Nephron progenitor cell (in vitro differentiated cells): ENCODE measurements around the gene XRCC4.

ENCODE experiments used
- DNase-seq: peaks from one replicate; pipeline ENCODE4 v3.0.0; 2021
- H3K27ac Mint-ChIP-seq: 2 replicates; pipeline ENCODE4 v1.8.0; 2021; ENCODE audit warnings: mild to moderate bottlenecking, moderate library complexity, mixed read lengths
- H3K27me3 Mint-ChIP-seq: 2 replicates; pipeline ENCODE4 v1.8.0; 2021; ENCODE audit warnings: mild to moderate bottlenecking, low read depth, mixed read lengths; ENCODE audit not compliant: poor library complexity
- H3K36me3 Mint-ChIP-seq: 2 replicates; pipeline ENCODE4 v1.8.0; 2021; ENCODE audit warnings: low read depth, mixed read lengths
- H3K4me1 Mint-ChIP-seq: 2 replicates; pipeline ENCODE4 v1.8.0; 2021; ENCODE audit warnings: mixed read lengths
- H3K4me3 Mint-ChIP-seq: 2 replicates; pipeline ENCODE4 v1.8.0; 2021; ENCODE audit warnings: mild to moderate bottlenecking, moderate library complexity, mixed read lengths
- H3K9me3 Mint-ChIP-seq: 2 replicates; pipeline ENCODE4 v1.8.0; 2021; ENCODE audit warnings: mild to moderate bottlenecking, moderate library complexity, mixed read lengths
- TF ChIP-seq, protein P1 (sequence below): fragments of 200-600 bp; sonication (generic); IDR thresholded peaks from 2 replicates; pipeline ENCODE4 v1.5.0; 2021; ENCODE audit warnings: antibody characterized with exemption

The XRCC4 gene

DNA sequence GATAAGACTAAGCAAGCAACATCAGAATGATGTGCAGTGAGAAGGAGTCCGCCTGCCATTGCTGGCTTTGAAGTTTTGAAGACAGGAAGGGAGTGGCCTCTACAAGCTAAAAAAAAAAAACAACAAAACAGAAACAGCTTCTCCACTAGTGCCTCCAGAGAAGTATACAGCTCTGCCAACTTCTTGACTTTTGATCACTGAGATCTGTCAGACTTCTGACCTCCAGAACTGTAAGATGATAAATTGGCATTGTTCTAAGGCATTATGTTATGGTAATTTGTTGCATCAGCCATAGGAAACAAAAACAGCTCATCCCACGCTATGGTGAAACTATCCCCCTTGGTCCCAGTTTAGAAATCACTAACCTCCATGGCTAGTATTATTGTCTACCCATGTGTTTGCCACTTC is 263.2 kb downstream of the XRCC4 start:
- H3K27ac Mint-ChIP-seq = peak overlapping the region; percentile 85
- no peaks in the 10 kb centered on the region for H3K36me3 Mint-ChIP-seq
- peaks cover 41% of the 10 kb centered on the region for H3K4me1 Mint-ChIP-seq
- no peak for DNase-seq
- no peaks in the 10 kb centered on the region for H3K27me3 Mint-ChIP-seq
- no peak overlapping the region for H3K4me3 Mint-ChIP-seq
- H3K9me3 Mint-ChIP-seq = no peaks in the 10 kb centered on the region
- TF ChIP-seq, protein P1, sequence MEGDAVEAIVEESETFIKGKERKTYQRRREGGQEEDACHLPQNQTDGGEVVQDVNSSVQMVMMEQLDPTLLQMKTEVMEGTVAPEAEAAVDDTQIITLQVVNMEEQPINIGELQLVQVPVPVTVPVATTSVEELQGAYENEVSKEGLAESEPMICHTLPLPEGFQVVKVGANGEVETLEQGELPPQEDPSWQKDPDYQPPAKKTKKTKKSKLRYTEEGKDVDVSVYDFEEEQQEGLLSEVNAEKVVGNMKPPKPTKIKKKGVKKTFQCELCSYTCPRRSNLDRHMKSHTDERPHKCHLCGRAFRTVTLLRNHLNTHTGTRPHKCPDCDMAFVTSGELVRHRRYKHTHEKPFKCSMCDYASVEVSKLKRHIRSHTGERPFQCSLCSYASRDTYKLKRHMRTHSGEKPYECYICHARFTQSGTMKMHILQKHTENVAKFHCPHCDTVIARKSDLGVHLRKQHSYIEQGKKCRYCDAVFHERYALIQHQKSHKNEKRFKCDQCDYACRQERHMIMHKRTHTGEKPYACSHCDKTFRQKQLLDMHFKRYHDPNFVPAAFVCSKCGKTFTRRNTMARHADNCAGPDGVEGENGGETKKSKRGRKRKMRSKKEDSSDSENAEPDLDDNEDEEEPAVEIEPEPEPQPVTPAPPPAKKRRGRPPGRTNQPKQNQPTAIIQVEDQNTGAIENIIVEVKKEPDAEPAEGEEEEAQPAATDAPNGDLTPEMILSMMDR = no peak

DNA sequence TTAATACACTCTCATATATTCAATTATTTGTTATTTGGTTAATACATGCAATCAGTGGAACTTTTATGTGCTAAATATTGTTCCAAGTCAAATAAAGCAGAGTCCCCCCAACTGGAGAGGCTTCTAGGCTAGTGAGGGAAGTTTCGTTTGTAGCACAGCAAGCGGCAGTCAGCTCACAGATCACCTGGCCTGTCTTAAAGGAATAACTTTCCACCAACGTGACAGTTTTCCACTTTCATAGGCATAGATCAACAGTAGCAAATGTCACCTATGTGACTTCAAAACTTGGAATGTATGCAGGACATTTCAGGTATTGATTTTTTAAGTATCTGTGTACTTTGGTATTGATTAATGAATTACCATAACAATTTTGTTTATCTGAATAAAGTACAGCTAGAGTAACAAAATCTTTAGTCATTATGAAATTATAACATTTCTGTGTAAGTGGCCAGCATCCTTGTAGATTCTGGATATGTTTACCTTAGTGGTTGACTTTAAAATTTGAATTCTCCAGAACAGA is 264.5 kb downstream of the XRCC4 start:
- no peak overlapping the region for H3K4me3 Mint-ChIP-seq
- TF ChIP-seq, protein P1 = no peak
- H3K36me3 Mint-ChIP-seq = no peaks in the 10 kb centered on the region
- H3K9me3 Mint-ChIP-seq = peaks cover 7% of the 10 kb centered on the region
- no peaks in the 10 kb centered on the region for H3K27me3 Mint-ChIP-seq
- no peak overlapping the region for H3K27ac Mint-ChIP-seq
- DNase-seq = no peak
- peaks cover 41% of the 10 kb centered on the region for H3K4me1 Mint-ChIP-seq

DNA sequence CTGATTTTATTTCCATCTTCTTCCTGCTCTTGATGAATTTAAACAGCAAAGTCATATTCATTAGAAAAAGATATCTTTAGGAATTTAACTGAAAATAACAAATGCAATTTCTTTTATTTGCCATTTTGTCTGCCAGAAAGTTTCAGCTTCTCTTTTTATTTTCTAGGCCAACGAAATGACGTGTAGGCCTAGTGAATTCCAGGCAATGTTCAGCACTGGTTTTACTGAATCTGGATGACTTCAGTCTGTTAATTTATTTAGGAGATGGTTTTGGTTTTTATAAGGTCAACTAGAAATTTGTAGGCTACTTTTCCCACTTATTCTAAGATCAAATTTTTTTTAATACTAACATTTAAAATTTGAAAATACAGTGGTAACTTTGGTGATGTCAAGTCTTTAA is 265.1 kb downstream of the XRCC4 start:
- no peaks in the 10 kb centered on the region for H3K27me3 Mint-ChIP-seq

DNA sequence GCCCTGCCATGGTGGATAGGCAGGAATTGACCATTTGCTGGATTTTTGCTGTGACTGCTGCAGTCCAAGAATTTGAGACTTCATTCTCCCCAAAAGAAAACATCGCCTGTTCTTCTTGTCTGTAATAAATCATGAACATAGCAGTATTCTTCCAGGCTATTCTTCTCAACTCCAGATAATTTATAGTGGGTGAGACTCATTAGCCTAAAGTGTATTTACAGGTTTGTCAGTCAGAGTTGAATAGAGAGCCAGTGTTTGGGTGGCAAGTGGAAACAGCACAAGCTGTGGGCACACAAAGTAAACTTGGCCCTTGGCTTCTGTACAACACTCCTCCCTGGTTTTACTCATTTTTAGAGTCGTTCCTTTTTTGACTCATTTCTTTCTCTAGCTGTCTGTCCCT is 266.0 kb downstream of the XRCC4 start:
- no peaks in the 10 kb centered on the region for H3K27me3 Mint-ChIP-seq
- peaks cover 41% of the 10 kb centered on the region for H3K4me1 Mint-ChIP-seq
- TF ChIP-seq, protein P1 = no peak
- H3K36me3 Mint-ChIP-seq = peaks cover 13% of the 10 kb centered on the region
- H3K9me3 Mint-ChIP-seq = peaks cover 21% of the 10 kb centered on the region
- no peak overlapping the region for H3K4me3 Mint-ChIP-seq
- peak overlapping the region; percentile 44 for H3K27ac Mint-ChIP-seq
- no peak for DNase-seq

More for the DNA sequence above, 265.1 kb downstream of the XRCC4 start:
- Mint-ChIP-seq H3K4me1 (peaks cover 41% of the 10 kb centered on the region), H3K36me3 (peaks cover 5% of the 10 kb centered on the region), H3K4me3 (no peak overlapping the region), H3K27ac (no peak overlapping the region), H3K9me3 (peaks cover 13% of the 10 kb centered on the region)
- DNase-seq = no peak
- TF ChIP-seq, protein P1 = no peak

DNA sequence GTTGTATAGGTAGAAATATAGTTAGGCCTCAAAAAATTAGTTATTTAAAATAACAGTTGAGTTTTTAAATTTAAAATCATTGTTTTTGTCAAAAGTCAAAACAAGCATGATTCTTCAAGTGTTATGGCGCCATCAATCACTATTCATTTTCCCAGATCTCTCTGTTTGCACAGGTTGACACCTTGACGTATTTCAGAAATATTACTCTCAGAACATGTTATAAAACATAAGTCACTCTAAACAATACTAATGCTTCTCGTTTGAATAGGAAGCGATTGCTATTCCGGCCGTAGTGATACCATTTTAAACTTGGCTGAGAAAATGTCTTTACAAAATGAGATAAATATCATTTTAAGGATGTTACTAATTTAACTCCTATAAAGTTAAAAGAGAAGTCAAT is 268.1 kb downstream of the XRCC4 start:
- H3K4me1 Mint-ChIP-seq = peaks cover 29% of the 10 kb centered on the region
- peaks cover 33% of the 10 kb centered on the region for H3K36me3 Mint-ChIP-seq
- TF ChIP-seq, protein P1 = no peak

DNA sequence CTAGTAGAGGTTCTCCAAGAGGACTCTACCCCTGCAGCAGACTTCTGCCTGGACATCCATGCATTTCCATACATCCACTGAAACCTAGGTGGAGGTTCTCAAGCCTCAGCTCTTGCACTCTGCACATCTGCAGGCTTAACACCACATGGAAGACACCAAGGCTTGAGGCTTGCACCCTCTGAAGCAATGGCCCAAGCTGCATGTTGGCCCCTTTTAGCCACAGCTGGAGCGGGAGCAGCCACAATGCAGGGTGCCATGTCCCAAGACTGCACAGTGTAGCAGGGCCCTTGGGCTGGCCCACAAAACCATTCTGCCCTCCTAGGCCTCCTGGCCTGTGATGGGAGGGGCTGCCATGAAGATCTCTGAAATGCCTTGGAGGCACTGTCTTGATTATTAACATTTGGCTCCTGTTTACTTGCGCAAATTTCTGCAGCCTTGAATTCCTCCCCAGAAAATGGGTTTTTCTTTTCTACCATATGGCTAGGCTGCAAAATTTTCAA is 271.0 kb downstream of the XRCC4 start:
- H3K36me3 Mint-ChIP-seq = peaks cover 35% of the 10 kb centered on the region
- H3K9me3 Mint-ChIP-seq = peaks cover 50% of the 10 kb centered on the region
- TF ChIP-seq, protein P1 = no peak
- no peak overlapping the region for H3K27ac Mint-ChIP-seq
- no peak overlapping the region for H3K4me3 Mint-ChIP-seq
- H3K27me3 Mint-ChIP-seq = no peaks in the 10 kb centered on the region
- DNase-seq = no peak
- H3K4me1 Mint-ChIP-seq = peaks cover 6% of the 10 kb centered on the region

More for the DNA sequence above, 268.1 kb downstream of the XRCC4 start:
- DNase-seq = no peak
- no peak overlapping the region for H3K4me3 Mint-ChIP-seq
- peaks cover 42% of the 10 kb centered on the region for H3K9me3 Mint-ChIP-seq
- no peaks in the 10 kb centered on the region for H3K27me3 Mint-ChIP-seq
- no peak overlapping the region for H3K27ac Mint-ChIP-seq
